IMR-90 (cell line): ENCODE results near the gene CPN2. TPM values are rescaled to one million over a fixed set of nuclear protein-coding genes. Genes with fewer than 3 reads are reported as not detected.

Experiments used
- ATAC-seq: fragments of 200-7000 bp; cut with Tn5 transposase; 2 replicates; pipeline ENCODE4 v1.9.1; 2020; ENCODE audit warnings: low read depth, mild to moderate bottlenecking, moderate library complexity
- BruUV-seq: library from RNA; stranded (reverse); fragments of 400-500 nt; replicated peaks from 2 replicates; lab custom pipeline; 2021; lab: Mats Ljungman, UMichigan
- CTCF ChIA-PET: fragments of 300-600 bp; formaldehyde crosslinking; extraction: SDS; loops from one replicate; lab custom pipeline; 2021; ENCODE audit warnings: antibody characterized with exemption; lab: Yijun Ruan, JAX
- POLR2A ChIA-PET: fragments of 300-600 bp; sonication (Branson Sonifier 250); formaldehyde crosslinking; loops from one replicate; lab custom pipeline; 2022; ENCODE audit warnings: antibody characterized with exemption; ENCODE audit not compliant: unreplicated experiment; lab: Charles Lee
- DNase-seq: peaks from one replicate; pipeline ENCODE4 v3.0.0; 2013
- H2AFZ ChIP-seq: replicated peaks from 2 replicates; pipeline ENCODE3; 2013; ENCODE audit warnings: low read length, mild to moderate bottlenecking; ENCODE audit not compliant: poor library complexity
- H2AK5ac ChIP-seq: 2 replicates; pipeline ENCODE4 v1.6.1; 2013; ENCODE audit warnings: low read depth, low read length, inconsistent platforms
- H2AK9ac ChIP-seq: replicated peaks from 2 replicates; pipeline ENCODE3; 2013; ENCODE audit warnings: mild to moderate bottlenecking, low read depth, low read length, moderate library complexity; ENCODE audit not compliant: poor library complexity
- H2BK120ac ChIP-seq: 2 replicates; pipeline ENCODE4 v1.6.1; 2013; ENCODE audit warnings: low read depth, low read length, inconsistent platforms
- H2BK15ac ChIP-seq: 3 replicates; pipeline ENCODE4 v1.6.1; 2013; ENCODE audit warnings: low read depth, low read length, inconsistent platforms
- H2BK20ac ChIP-seq: 2 replicates; pipeline ENCODE4 v1.6.1; 2013; ENCODE audit warnings: low read depth, mild to moderate bottlenecking, inconsistent platforms, low read length, moderate library complexity
- H2BK5ac ChIP-seq: 2 replicates; pipeline ENCODE4 v1.6.1; 2013; ENCODE audit warnings: mild to moderate bottlenecking, low read depth, low read length, inconsistent platforms; ENCODE audit not compliant: poor library complexity, severe bottlenecking
- H3K14ac ChIP-seq: replicated peaks from 2 replicates; pipeline ENCODE4 v1.6.1; 2013; ENCODE audit warnings: low read depth, low read length, inconsistent platforms
- H3K18ac ChIP-seq: 2 replicates; pipeline ENCODE4 v1.6.1; 2013; ENCODE audit warnings: low read depth, low read length, control low read depth
- H3K23ac ChIP-seq: 2 replicates; pipeline ENCODE4 v1.6.1; 2013; ENCODE audit warnings: low read depth, low read length, inconsistent platforms
- H3K27ac ChIP-seq: 2 replicates; pipeline ENCODE4 v1.5.1; 2013; ENCODE audit warnings: mild to moderate bottlenecking, control low read depth, low read length; ENCODE audit not compliant: insufficient read depth
- H3K27me3 ChIP-seq: 2 replicates; pipeline ENCODE4 v1.6.1; 2013; ENCODE audit warnings: low read length; ENCODE audit not compliant: control insufficient read depth, insufficient read depth
- H3K36me3 ChIP-seq: 2 replicates; pipeline ENCODE4 v1.6.1; 2013; ENCODE audit warnings: low read length, mixed read lengths; ENCODE audit not compliant: control insufficient read depth, insufficient read depth
- H3K4ac ChIP-seq: 2 replicates; pipeline ENCODE4 v1.6.1; 2013; ENCODE audit warnings: low read depth, low read length, inconsistent platforms
- H3K4me1 ChIP-seq: 2 replicates; pipeline ENCODE4 v1.6.1; 2013; ENCODE audit warnings: low read length, mixed read lengths; ENCODE audit not compliant: control insufficient read depth, insufficient read depth
- H3K4me2 ChIP-seq: 2 replicates; pipeline ENCODE4 v1.6.1; 2013; ENCODE audit warnings: low read depth, mild to moderate bottlenecking, control low read depth, low read length, moderate library complexity
- H3K4me3 ChIP-seq: 2 replicates; pipeline ENCODE4 v1.5.1; 2013; ENCODE audit warnings: low read depth, mild to moderate bottlenecking, control low read depth, low read length, moderate library complexity; ENCODE audit not compliant: insufficient read depth
- H3K56ac ChIP-seq: 2 replicates; pipeline ENCODE4 v1.6.1; 2013; ENCODE audit warnings: low read length, inconsistent platforms; ENCODE audit not compliant: insufficient read depth; ENCODE audit errors: extremely low read depth
- H3K79me1 ChIP-seq, 2 experiments: 2 replicates each; pipeline ENCODE4 v1.6.1; 2013; ENCODE audit warnings: low read length in 2 of 2, inconsistent platforms in 1 of 2, low read depth in 1 of 2
- H3K9ac ChIP-seq: 2 replicates; pipeline ENCODE4 v1.6.1; 2013; ENCODE audit warnings: low read depth, low read length, control low read depth
- H3K9me1 ChIP-seq: 2 replicates; pipeline ENCODE4 v1.6.1; 2013; ENCODE audit warnings: low read length, inconsistent platforms; ENCODE audit not compliant: insufficient read depth
- H3K9me3 ChIP-seq: 2 replicates; pipeline ENCODE4 v1.6.1; 2013; ENCODE audit warnings: low read length; ENCODE audit not compliant: control insufficient read depth, insufficient read depth
- H4K20me1 ChIP-seq: 2 replicates; pipeline ENCODE4 v1.6.1; 2013; ENCODE audit warnings: low read length, inconsistent platforms; ENCODE audit not compliant: insufficient read depth
- H4K5ac ChIP-seq: 2 replicates; pipeline ENCODE4 v1.6.1; 2013; ENCODE audit warnings: mild to moderate bottlenecking, low read depth, low read length, control low read depth
- H4K8ac ChIP-seq, 2 experiments: 2 replicates each; pipeline ENCODE4 v1.6.1; 2013; ENCODE audit warnings: low read depth in 2 of 2, low read length in 2 of 2, control low read depth in 1 of 2, inconsistent platforms in 1 of 2
- H4K91ac ChIP-seq: 2 replicates; pipeline ENCODE4 v1.6.1; 2013; ENCODE audit warnings: low read depth, low read length, inconsistent platforms; ENCODE audit not compliant: insufficient read depth
- BHLHE40 ChIP-seq: fragments of 150-350 bp; IDR thresholded peaks from 2 replicates; pipeline ENCODE4 v1.6.1; 2016; ENCODE audit warnings: mild to moderate bottlenecking, low read depth, low read length
- CEBPB ChIP-seq: IDR thresholded peaks from 2 replicates; pipeline ENCODE4 v1.6.1; 2012; ENCODE audit warnings: low read depth, low read length, improper control_type of control experiment
- CHD1 ChIP-seq: IDR thresholded peaks from 2 replicates; pipeline ENCODE4 v1.6.1; 2012; ENCODE audit warnings: low read depth, low read length, improper control_type of control experiment
- FOS ChIP-seq: fragments of 150-350 bp; IDR thresholded peaks from 2 replicates; pipeline ENCODE4 v1.6.1; 2016; ENCODE audit warnings: low read depth, low read length
- MAFK ChIP-seq: IDR thresholded peaks from 2 replicates; pipeline ENCODE4 v1.6.1; 2012; ENCODE audit warnings: low read depth, low read length, improper control_type of control experiment
- MAZ ChIP-seq: IDR thresholded peaks from 2 replicates; pipeline ENCODE4 v1.6.1; 2012; ENCODE audit warnings: low read depth, mild to moderate bottlenecking, low read length, improper control_type of control experiment, moderate library complexity, borderline replicate concordance
- MXI1 ChIP-seq: IDR thresholded peaks from 2 replicates; pipeline ENCODE4 v1.6.1; 2012; ENCODE audit warnings: low read depth, mild to moderate bottlenecking, low read length, moderate library complexity, borderline replicate concordance
- NFE2L2 ChIP-seq: fragments of 150-350 bp; IDR thresholded peaks from 2 replicates; pipeline ENCODE4 v1.6.1; 2016; ENCODE audit warnings: low read depth, mild to moderate bottlenecking, low read length
- POLR2A ChIP-seq: IDR thresholded peaks from 2 replicates; pipeline ENCODE4 v1.6.1; 2012; ENCODE audit warnings: mild to moderate bottlenecking, low read depth, low read length
- RAD21 ChIP-seq: IDR thresholded peaks from 2 replicates; pipeline ENCODE4 v1.6.1; 2012; ENCODE audit warnings: low read length, improper control_type of control experiment
- RCOR1 ChIP-seq: IDR thresholded peaks from 2 replicates; pipeline ENCODE4 v1.6.1; 2012; ENCODE audit warnings: mild to moderate bottlenecking, low read length, improper control_type of control experiment; ENCODE audit not compliant: insufficient replicate concordance
- RFX5 ChIP-seq: IDR thresholded peaks from 2 replicates; pipeline ENCODE4 v1.8.0; 2012; ENCODE audit warnings: low read depth, mild to moderate bottlenecking, low read length, moderate library complexity
- SMC3 ChIP-seq: fragments of 150-350 bp; IDR thresholded peaks from 2 replicates; pipeline ENCODE4 v1.6.1; 2016; ENCODE audit warnings: low read depth, mild to moderate bottlenecking, antibody characterized with exemption, low read length, moderate library complexity
- WGBS, 2 experiments: methylation state at CpG; one replicate each; pipeline versions ENCODE4 v1.1.5 to v1.1.7; 2013; ENCODE audit warnings: missing lambda C conversion rate in 2 of 2; ENCODE audit not compliant: insufficient read length in 1 of 2; ENCODE audit errors: extremely low coverage in 2 of 2; 5-methylcytosine and 5-hydroxymethylcytosine counted together
- dilution Hi-C: fragments of 300-500 bp; cut with HindIII; formaldehyde crosslinking; loops from one replicate; pipeline ENCODE4 v1.14.3; 2018; ENCODE audit warnings: low sequenced_read_pairs; ENCODE audit not compliant: unreplicated experiment
- in situ Hi-C: fragments of 300-500 bp; cut with MboI; formaldehyde crosslinking; loops from 3 replicates; pipeline ENCODE4 v1.14.3; 2019; ENCODE audit warnings: low sequenced_read_pairs, inconsistent platforms, mixed read lengths
- intact Hi-C: fragments of 100-400 bp; cut with micrococcal nuclease; formaldehyde crosslinking; loops from 2 replicates; pipeline ENCODE4 v1.10.0; 2022
- polyA plus RNA-seq, 3 experiments: library from polyadenylated mRNA; depleted of rRNA; stranded (reverse); fragments of >200 nt; gene quantifications; 2 replicates each; pipeline ENCODE4 v1.2.3, GENCODE V29; 2012; ENCODE audit warnings: low replicate concordance in 1 of 3
- total RNA-seq: library from RNA; depleted of rRNA; stranded (reverse); fragments of >200 nt; gene quantifications from 2 replicates; pipeline ENCODE4 v1.2.3, GENCODE V29; 2012
- TF ChIP-seq, protein P1 (sequence below): conservative IDR thresholded peaks from 2 replicates; pipeline ENCODE4 v1.5.1; 2012; ENCODE audit warnings: mild to moderate bottlenecking, low read depth, low read length, improper control_type of control experiment
- TF ChIP-seq, protein P2 (sequence below): fragments of 150-350 bp; IDR thresholded peaks from 2 replicates; pipeline ENCODE4 v1.6.1; 2017; ENCODE audit warnings: mild to moderate bottlenecking, antibody characterized with exemption, low read length, low read depth
- TF ChIP-seq, protein P3 (sequence below): fragments of 150-350 bp; IDR thresholded peaks from 2 replicates; pipeline ENCODE4 v1.6.1; 2016; ENCODE audit warnings: low read depth, mild to moderate bottlenecking, low read length, moderate library complexity, borderline replicate concordance

The CPN2 gene
- total and polyA plus RNA-seq, 2 of the 4 experiments (the other 2 are of a cell fraction), result 0.07 TPM; not detected in 1

DNA sequence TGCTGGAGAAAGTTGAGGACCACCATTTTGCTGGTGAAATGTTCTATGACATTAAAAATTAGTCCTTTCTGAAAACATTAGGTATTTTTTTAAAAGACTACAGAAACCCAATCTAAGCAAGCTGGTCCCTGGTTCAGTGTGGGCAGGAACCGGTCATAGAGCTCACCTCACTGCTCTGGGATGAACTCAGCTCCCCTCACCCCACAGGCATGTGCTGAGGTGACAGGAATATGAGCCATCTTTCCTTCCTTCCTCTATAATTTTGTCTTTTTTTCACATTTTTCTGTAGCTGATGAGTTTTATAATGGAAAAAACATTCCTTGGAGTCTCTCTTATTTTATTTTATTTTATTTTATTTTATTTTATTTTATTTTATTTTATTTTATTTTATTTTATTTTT lies 26.6 kb upstream of the CPN2 start:
- 0 out of 2 replicates have a peak, but pooled peaks cover 3% of the 10 kb centered on the region for H3K9me1 ChIP-seq
- no peak overlapping the region for H3K4ac ChIP-seq
- no peak overlapping the region for H2BK5ac ChIP-seq
- H3K9ac ChIP-seq, result no peak overlapping the region
- no peaks in the 10 kb centered on the region for H3K36me3 ChIP-seq
- H4K91ac ChIP-seq, result no peak overlapping the region
- POLR2A ChIA-PET, result no interaction called here
- H4K20me1 ChIP-seq, result no peaks in the 10 kb centered on the region
- no peak overlapping the region for H2AFZ ChIP-seq
- H3K4me3 ChIP-seq, result no peak overlapping the region
- in situ Hi-C loops (no loop called here), intact Hi-C loops (no loop called here), dilution Hi-C loops (no loop called here)
- BruUV-seq, result no TSS peak
- no peak overlapping the region for H3K23ac ChIP-seq
- CTCF ChIA-PET, result no interaction called here
- H2BK120ac ChIP-seq, result no peak overlapping the region
- H2BK20ac ChIP-seq, result no peak overlapping the region
- no peaks in the 10 kb centered on the region for H3K9me3 ChIP-seq
- no peak overlapping the region for H4K8ac ChIP-seq
- TF ChIP-seq MXI1 (no peak), CEBPB (no peak), FOS (no peak), MAZ (no peak), NFE2L2 (no peak), BHLHE40 (no peak), RAD21 (no peak), SMC3 (no peak), CHD1 (no peak), POLR2A (no peak), RFX5 (no peak), MAFK (no peak), RCOR1 (no peak)
- TF ChIP-seq, protein P1, sequence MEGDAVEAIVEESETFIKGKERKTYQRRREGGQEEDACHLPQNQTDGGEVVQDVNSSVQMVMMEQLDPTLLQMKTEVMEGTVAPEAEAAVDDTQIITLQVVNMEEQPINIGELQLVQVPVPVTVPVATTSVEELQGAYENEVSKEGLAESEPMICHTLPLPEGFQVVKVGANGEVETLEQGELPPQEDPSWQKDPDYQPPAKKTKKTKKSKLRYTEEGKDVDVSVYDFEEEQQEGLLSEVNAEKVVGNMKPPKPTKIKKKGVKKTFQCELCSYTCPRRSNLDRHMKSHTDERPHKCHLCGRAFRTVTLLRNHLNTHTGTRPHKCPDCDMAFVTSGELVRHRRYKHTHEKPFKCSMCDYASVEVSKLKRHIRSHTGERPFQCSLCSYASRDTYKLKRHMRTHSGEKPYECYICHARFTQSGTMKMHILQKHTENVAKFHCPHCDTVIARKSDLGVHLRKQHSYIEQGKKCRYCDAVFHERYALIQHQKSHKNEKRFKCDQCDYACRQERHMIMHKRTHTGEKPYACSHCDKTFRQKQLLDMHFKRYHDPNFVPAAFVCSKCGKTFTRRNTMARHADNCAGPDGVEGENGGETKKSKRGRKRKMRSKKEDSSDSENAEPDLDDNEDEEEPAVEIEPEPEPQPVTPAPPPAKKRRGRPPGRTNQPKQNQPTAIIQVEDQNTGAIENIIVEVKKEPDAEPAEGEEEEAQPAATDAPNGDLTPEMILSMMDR, result no peak
- TF ChIP-seq, protein P2, sequence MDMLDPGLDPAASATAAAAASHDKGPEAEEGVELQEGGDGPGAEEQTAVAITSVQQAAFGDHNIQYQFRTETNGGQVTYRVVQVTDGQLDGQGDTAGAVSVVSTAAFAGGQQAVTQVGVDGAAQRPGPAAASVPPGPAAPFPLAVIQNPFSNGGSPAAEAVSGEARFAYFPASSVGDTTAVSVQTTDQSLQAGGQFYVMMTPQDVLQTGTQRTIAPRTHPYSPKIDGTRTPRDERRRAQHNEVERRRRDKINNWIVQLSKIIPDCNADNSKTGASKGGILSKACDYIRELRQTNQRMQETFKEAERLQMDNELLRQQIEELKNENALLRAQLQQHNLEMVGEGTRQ, result no peak
- TF ChIP-seq, protein P3, sequence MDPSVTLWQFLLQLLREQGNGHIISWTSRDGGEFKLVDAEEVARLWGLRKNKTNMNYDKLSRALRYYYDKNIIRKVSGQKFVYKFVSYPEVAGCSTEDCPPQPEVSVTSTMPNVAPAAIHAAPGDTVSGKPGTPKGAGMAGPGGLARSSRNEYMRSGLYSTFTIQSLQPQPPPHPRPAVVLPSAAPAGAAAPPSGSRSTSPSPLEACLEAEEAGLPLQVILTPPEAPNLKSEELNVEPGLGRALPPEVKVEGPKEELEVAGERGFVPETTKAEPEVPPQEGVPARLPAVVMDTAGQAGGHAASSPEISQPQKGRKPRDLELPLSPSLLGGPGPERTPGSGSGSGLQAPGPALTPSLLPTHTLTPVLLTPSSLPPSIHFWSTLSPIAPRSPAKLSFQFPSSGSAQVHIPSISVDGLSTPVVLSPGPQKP, result no peak
- no peak overlapping the region for H3K27ac ChIP-seq
- H3K18ac ChIP-seq, result no peak overlapping the region
- DNase-seq, result no peak
- H3K27me3 ChIP-seq, result peaks cover 23% of the 10 kb centered on the region
- H3K4me2 ChIP-seq, result no peak overlapping the region
- H2AK9ac ChIP-seq, result no peak overlapping the region
- WGBS, 2 experiments, result no CpG with 5 or more reads among the region's 1 CpG
- no peak overlapping the region for H3K14ac ChIP-seq
- no peaks in the 10 kb centered on the region for H3K4me1 ChIP-seq
- H2BK15ac ChIP-seq, result no peak overlapping the region
- no peak for ATAC-seq
- no peak overlapping the region for H2AK5ac ChIP-seq
- H4K5ac ChIP-seq, result no peak overlapping the region
- H3K56ac ChIP-seq, result no peak overlapping the region
- no peaks in the 10 kb centered on the region for H3K79me1 ChIP-seq
